ENCODE results near the gene SLC23A2.

Gene SLC23A2

GRCh38 chr20:4966826-4967751 is 34.2 kb downstream of the SLC23A2 start:
- DNase-seq (ENCODE audit: low read depth in 1 of 2, low spot score in 1 of 2) = no peak

GRCh38 chr20:4962241-4962855 is 39.0 kb downstream of the SLC23A2 start:
- DNase-seq (ENCODE audit: low read depth in 1 of 2, low spot score in 1 of 2) = no peak

GRCh38 chr20:4961746-4962145 is 39.6 kb downstream of the SLC23A2 start:
- no peak for DNase-seq (ENCODE audit: low read depth in 1 of 2, low spot score in 1 of 2)

- no peak for DNase-seq (ENCODE audit: low read depth in 1 of 2, low spot score in 1 of 2)
Observed at GRCh38 chr20:4959592-4959991, 41.7 kb downstream of the SLC23A2 start.

GRCh38 chr20:4957939-4958362 is 43.4 kb downstream of the SLC23A2 start:
- no peak for DNase-seq (ENCODE audit: low read depth in 1 of 2, low spot score in 1 of 2)

GRCh38 chr20:4957187-4957586 is 44.1 kb downstream of the SLC23A2 start:
- DNase-seq (ENCODE audit: low read depth in 1 of 2, low spot score in 1 of 2) = no peak

GRCh38 chr20:4956200-4956810 is 45.0 kb downstream of the SLC23A2 start:
- DNase-seq (ENCODE audit: low read depth in 1 of 2, low spot score in 1 of 2) = no peak

- no peak for DNase-seq (ENCODE audit: low read depth in 1 of 2, low spot score in 1 of 2)
Observed at GRCh38 chr20:4953881-4954280, 47.4 kb downstream of the SLC23A2 start.

GRCh38 chr20:4952229-4952628 is 49.1 kb downstream of the SLC23A2 start:
- DNase-seq (ENCODE audit: low read depth in 1 of 2, low spot score in 1 of 2) = no peak

- DNase-seq (ENCODE audit: low read depth in 1 of 2, low spot score in 1 of 2) = no peak
Observed at GRCh38 chr20:4951299-4951698, 50.0 kb downstream of the SLC23A2 start.

- DNase-seq (ENCODE audit: low read depth in 1 of 2, low spot score in 1 of 2) = no peak
Observed at GRCh38 chr20:4950841-4951240, 50.5 kb downstream of the SLC23A2 start.

GRCh38 chr20:4950437-4950836 is 50.9 kb downstream of the SLC23A2 start:
- DNase-seq (ENCODE audit: low read depth in 1 of 2, low spot score in 1 of 2) = no peak

- no peak for DNase-seq (ENCODE audit: low read depth in 1 of 2, low spot score in 1 of 2)
Observed at GRCh38 chr20:4949833-4950178, 51.5 kb downstream of the SLC23A2 start.

- no peak for DNase-seq (ENCODE audit: low read depth in 1 of 2, low spot score in 1 of 2)
Observed at GRCh38 chr20:4947817-4948559, 53.3 kb downstream of the SLC23A2 start.

- DNase-seq (ENCODE audit: low read depth in 1 of 2, low spot score in 1 of 2) = no peak
Observed at GRCh38 chr20:4946986-4947385, 54.3 kb downstream of the SLC23A2 start.

- DNase-seq (ENCODE audit: low read depth in 1 of 2, low spot score in 1 of 2) = no peak
Observed at GRCh38 chr20:4946585-4946984, 54.7 kb downstream of the SLC23A2 start.

- DNase-seq (ENCODE audit: low read depth in 1 of 2, low spot score in 1 of 2) = no peak
Observed at GRCh38 chr20:4944518-4945313, 56.6 kb downstream of the SLC23A2 start.

GRCh38 chr20:4942331-4942730 is 59.0 kb downstream of the SLC23A2 start:
- DNase-seq (ENCODE audit: low read depth in 1 of 2, low spot score in 1 of 2) = no peak

- no peak for DNase-seq (ENCODE audit: low read depth in 1 of 2, low spot score in 1 of 2)
Observed at GRCh38 chr20:4937407-4938319, 63.6 kb downstream of the SLC23A2 start.

Measured in activated CD4-positive, alpha-beta T cell treated with anti-CD3 and anti-CD28 coated beads, Interleukin-2, amount 50 U/mL, for 24 hours (primary cell).